ENCODE results near the gene OGDH. TPM values are rescaled to one million over a fixed set of nuclear protein-coding genes. Genes with fewer than 3 reads are reported as not detected.

OGDH gene
- total RNA-seq (2014; rRNA removed; shearing (Covaris generic)) (75.3 and 77.4 TPM in 2 replicates), polyA plus RNA-seq (2016; fragmentation: Nextera tagmentation; extraction: Ambion mirVana) (31.4 and 35.3 TPM in 2 replicates)

DNA sequence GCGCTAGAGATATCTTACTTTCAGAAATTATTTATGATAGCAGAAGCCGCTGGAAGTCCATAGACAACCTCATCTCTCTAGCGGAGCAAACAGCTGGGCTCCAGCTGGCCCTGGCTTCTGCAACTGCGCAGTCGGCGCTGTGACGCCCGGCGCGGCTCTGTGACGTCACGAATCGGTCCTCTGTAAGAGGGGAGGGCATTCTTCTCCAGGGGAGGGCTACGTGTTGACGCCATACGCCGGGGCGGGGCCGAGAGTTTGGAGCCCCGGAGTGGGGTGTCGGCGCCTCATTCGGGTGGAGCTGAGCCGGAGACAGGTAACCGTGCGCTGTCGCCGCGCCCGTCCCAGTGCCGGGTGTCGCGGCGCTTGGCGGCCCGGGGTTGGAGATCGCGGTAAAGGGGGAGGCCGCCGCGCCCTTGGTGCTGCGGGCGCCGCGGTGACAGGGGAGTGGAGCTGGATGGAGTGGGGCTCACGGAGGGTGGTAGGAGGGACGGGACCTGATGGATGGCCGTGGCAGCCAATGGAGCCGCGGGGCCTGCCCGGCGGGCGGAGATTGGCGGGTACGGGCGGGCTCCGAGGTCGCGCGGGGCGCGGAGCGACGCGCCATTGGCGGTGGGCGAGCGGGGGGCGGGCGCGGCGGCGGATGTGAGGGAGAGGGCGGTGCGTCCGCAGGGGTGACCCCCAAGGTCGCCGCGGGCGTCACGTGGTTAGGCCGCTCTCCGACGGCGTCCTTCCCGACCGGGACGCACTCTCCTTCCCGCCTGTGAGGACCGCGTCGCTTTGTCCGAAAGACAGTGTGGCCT lies at the start of gene OGDH:
TSS of gene OGDH (plus strand) at position 287 of the 800 bp plus-strand sequence. CDS start 17,717 bp downstream, outside the sequence.
- no peak for TF ChIP-seq EZH2phosphoT487 (IDR thresholded peaks at IDR 0.05; ENCODE audit: insufficient read depth, low read depth)
- no peak for TF ChIP-seq EZH2 (IDR thresholded peaks at IDR 0.05; ENCODE audit: insufficient read depth, poor library complexity, severe bottlenecking)
- peaks cover 44% of the 10 kb centered on the region for H3K79me2 ChIP-seq (ENCODE audit: insufficient read depth)
- no peaks in the 10 kb centered on the region for H4K20me1 ChIP-seq (ENCODE audit: insufficient read depth)
- peak within 1 kb of the TSS; percentile 89 for H3K27ac ChIP-seq
- in situ Hi-C loops (cut with MboI), result no loop called here
- WGBS, 2 experiments (ENCODE audit: low coverage in 1 of 2, low lambda C conversion rate in 2 of 2, missing lambda C conversion rate in 2 of 2), result 0% methylated on average over 40 to 56 of the region's 93 CpGs
- peak; percentile 99 for DNase-seq
- no peaks in the 10 kb centered on the region for H3K36me3 ChIP-seq (ENCODE audit: low read depth)
- H3K9me2 ChIP-seq (ENCODE audit: insufficient read depth), result no peaks in the 10 kb centered on the region
- H3K9ac ChIP-seq, result peak within 1 kb of the TSS; percentile 86
- H3K4me3 ChIP-seq, result peak within 1 kb of the TSS; percentile 83
- H3K4me1 ChIP-seq (ENCODE audit: insufficient read depth), result peaks cover 19% of the 10 kb centered on the region
- peak within 1 kb of the TSS; percentile 91 for H2AFZ ChIP-seq
- no peaks in the 10 kb centered on the region for H3K27me3 ChIP-seq (replicated peaks; ENCODE audit: insufficient read depth)
- peak within 1 kb of the TSS; percentile 93 for H3K4me2 ChIP-seq (ENCODE audit: unreplicated experiment)
- peaks cover 33% of the 10 kb centered on the region for H3F3A ChIP-seq (ENCODE audit: insufficient read depth)
- H3K9me3 ChIP-seq (ENCODE audit: low read depth), result no peaks in the 10 kb centered on the region

GRCh38 chr7:44557485-44557884 lies 48.9 kb upstream of the OGDH start:
- H3K36me3 ChIP-seq (ENCODE audit: low read depth), result no peaks in the 10 kb centered on the region
- no peaks in the 10 kb centered on the region for H3K79me2 ChIP-seq (ENCODE audit: insufficient read depth)
- H3K4me1 ChIP-seq (ENCODE audit: insufficient read depth), result no peaks in the 10 kb centered on the region
- H3F3A ChIP-seq (ENCODE audit: insufficient read depth), result no peaks in the 10 kb centered on the region
- no peak overlapping the region for H2AFZ ChIP-seq
- H3K9me2 ChIP-seq (ENCODE audit: insufficient read depth), result no peaks in the 10 kb centered on the region
- WGBS, 2 experiments (ENCODE audit: low coverage in 1 of 2, low lambda C conversion rate in 2 of 2, missing lambda C conversion rate in 2 of 2), result 81 to 82% methylated on average over 2 of the region's 2 CpGs
- H3K27me3 ChIP-seq (replicated peaks; ENCODE audit: insufficient read depth), result no peaks in the 10 kb centered on the region
- no peak for TF ChIP-seq EZH2 (IDR thresholded peaks at IDR 0.05; ENCODE audit: insufficient read depth, poor library complexity, severe bottlenecking)
- no peak for TF ChIP-seq EZH2phosphoT487 (IDR thresholded peaks at IDR 0.05; ENCODE audit: insufficient read depth, low read depth)
- H3K4me3 ChIP-seq, result no peak overlapping the region
- in situ Hi-C loops (cut with MboI), result no loop called here
- H3K4me2 ChIP-seq (ENCODE audit: unreplicated experiment), result no peak overlapping the region
- H3K9me3 ChIP-seq (ENCODE audit: low read depth), result no peaks in the 10 kb centered on the region
- DNase-seq, result no peak
- H4K20me1 ChIP-seq (ENCODE audit: insufficient read depth), result no peaks in the 10 kb centered on the region
- no peak overlapping the region for H3K27ac ChIP-seq
- H3K9ac ChIP-seq, result no peak overlapping the region

DNA sequence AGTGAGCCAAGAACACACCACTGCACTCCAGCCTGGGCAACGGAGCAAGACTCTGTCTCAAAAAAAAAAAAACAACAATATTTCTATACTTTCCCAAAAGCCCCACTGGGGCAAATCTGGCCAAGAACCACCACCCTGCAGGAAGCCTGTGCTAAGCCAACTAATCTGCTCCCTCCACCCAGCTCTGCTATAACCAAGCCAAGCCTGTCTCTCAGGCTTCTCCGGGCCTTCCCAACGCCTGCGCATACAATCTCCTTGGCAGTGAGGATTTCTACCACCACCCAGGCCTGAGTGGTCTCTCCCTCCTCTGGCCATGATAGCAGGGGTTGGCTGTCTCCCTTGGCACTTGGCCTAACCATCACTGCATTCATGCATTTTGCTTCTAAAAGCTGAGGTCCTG lies 46.9 kb upstream of the OGDH start:
- no peaks in the 10 kb centered on the region for H3K27me3 ChIP-seq (replicated peaks; ENCODE audit: insufficient read depth)
- H3F3A ChIP-seq (ENCODE audit: insufficient read depth), result no peaks in the 10 kb centered on the region
- DNase-seq, result no peak
- H3K36me3 ChIP-seq (ENCODE audit: low read depth), result peaks cover under 1% of the 10 kb centered on the region; the same call in 1 of the 2 replicates
- no peak overlapping the region for H3K4me2 ChIP-seq (ENCODE audit: unreplicated experiment)
- TF ChIP-seq EZH2phosphoT487 (IDR thresholded peaks at IDR 0.05; ENCODE audit: insufficient read depth, low read depth) (no peak), EZH2 (IDR thresholded peaks at IDR 0.05; ENCODE audit: insufficient read depth, poor library complexity, severe bottlenecking) (no peak)
- no peaks in the 10 kb centered on the region for H4K20me1 ChIP-seq (ENCODE audit: insufficient read depth)
- H3K4me3 ChIP-seq, result no peak overlapping the region
- H3K9ac ChIP-seq, result no peak overlapping the region
- in situ Hi-C loops (cut with MboI), result no loop called here
- no peaks in the 10 kb centered on the region for H3K4me1 ChIP-seq (ENCODE audit: insufficient read depth)
- H3K9me2 ChIP-seq (ENCODE audit: insufficient read depth), result no peaks in the 10 kb centered on the region
- H3K9me3 ChIP-seq (ENCODE audit: low read depth), result no peaks in the 10 kb centered on the region
- no peak overlapping the region for H3K27ac ChIP-seq
- no peaks in the 10 kb centered on the region for H3K79me2 ChIP-seq (ENCODE audit: insufficient read depth)
- 74 to 76% methylated on average over 4 of the region's 4 CpGs for WGBS, 2 experiments (ENCODE audit: low coverage in 1 of 2, low lambda C conversion rate in 2 of 2, missing lambda C conversion rate in 2 of 2)
- no peak overlapping the region for H2AFZ ChIP-seq

GRCh38 chr7:44561481-44561880 lies 44.9 kb upstream of the OGDH start:
- peaks cover 6% of the 10 kb centered on the region for H3K79me2 ChIP-seq (ENCODE audit: insufficient read depth)
- peaks cover 9% of the 10 kb centered on the region; the same call in 1 of the 2 replicates for H3K36me3 ChIP-seq (ENCODE audit: low read depth)
- no peak overlapping the region for H3K27ac ChIP-seq
- H3K4me1 ChIP-seq (ENCODE audit: insufficient read depth), result no peaks in the 10 kb centered on the region
- no peaks in the 10 kb centered on the region for H3F3A ChIP-seq (ENCODE audit: insufficient read depth)
- H2AFZ ChIP-seq, result no peak overlapping the region
- WGBS, 2 experiments (ENCODE audit: low coverage in 1 of 2, low lambda C conversion rate in 2 of 2, missing lambda C conversion rate in 2 of 2), result 95 to 97% methylated on average over 6 of the region's 6 CpGs
- H3K9ac ChIP-seq, result no peak overlapping the region
- no peaks in the 10 kb centered on the region for H3K9me2 ChIP-seq (ENCODE audit: insufficient read depth)
- no peak for TF ChIP-seq EZH2phosphoT487 (IDR thresholded peaks at IDR 0.05; ENCODE audit: insufficient read depth, low read depth)
- no peak for TF ChIP-seq EZH2 (IDR thresholded peaks at IDR 0.05; ENCODE audit: insufficient read depth, poor library complexity, severe bottlenecking)
- no peak overlapping the region for H3K4me2 ChIP-seq (ENCODE audit: unreplicated experiment)
- in situ Hi-C loops (cut with MboI), result no loop called here
- no peaks in the 10 kb centered on the region for H3K27me3 ChIP-seq (replicated peaks; ENCODE audit: insufficient read depth)
- no peak overlapping the region for H3K4me3 ChIP-seq
- no peaks in the 10 kb centered on the region for H3K9me3 ChIP-seq (ENCODE audit: low read depth)
- no peak for DNase-seq
- no peaks in the 10 kb centered on the region for H4K20me1 ChIP-seq (ENCODE audit: insufficient read depth)
